ENCODE measurements around the gene FAM149B1.

GRCh38 chr10:73229567-73229966 lies 61.6 kb downstream of the FAM149B1 start:
- TF ChIP-seq CTCF (optimal IDR thresholded peaks at IDR 0.05 in 1 of 3, IDR thresholded peaks at IDR 0.05 in 1 of 3, conservative IDR thresholded peaks at IDR 0.05 in 1 of 3; ENCODE audit: extremely low read depth in 1 of 3, insufficient read depth in 2 of 3, low read length in 3 of 3): no peak
- TF ChIP-seq EZH2 (IDR thresholded peaks at IDR 0.05; ENCODE audit: low read length): no peak

All from keratinocyte (primary cell).